ENCODE results near the gene CTR9. TPM values are rescaled to one million over a fixed set of nuclear protein-coding genes. Genes with fewer than 3 reads are reported as not detected.

CTR9 gene

DNA sequence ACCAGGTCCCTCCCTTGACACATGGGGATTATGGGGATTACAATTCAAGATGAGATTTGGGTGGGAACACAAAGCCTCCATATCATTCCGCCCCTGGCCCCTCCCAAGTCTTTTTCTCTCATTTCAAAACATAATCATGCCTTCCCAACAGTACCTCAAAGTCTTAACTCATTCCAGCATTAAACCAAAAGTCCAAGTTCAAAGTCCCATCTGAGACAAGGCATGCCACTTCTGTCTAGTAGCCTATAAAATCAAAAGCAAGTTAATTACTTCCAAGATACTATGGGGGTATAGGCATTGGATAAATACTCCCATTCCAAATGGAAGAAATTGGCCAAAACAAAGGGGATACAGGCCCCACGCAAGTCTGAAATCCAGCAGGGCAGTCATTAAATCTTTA, 77.4 kb downstream of the CTR9 start:
- no peak overlapping the region for H2AK5ac ChIP-seq (ENCODE audit: low read length, severe bottlenecking)
- H3K27ac ChIP-seq (ENCODE audit: low read length, poor library complexity, severe bottlenecking), result no peak overlapping the region
- no peak overlapping the region for H3K4ac ChIP-seq (ENCODE audit: low read depth in 1 of 2, low read length in 2 of 2)
- H2AFZ ChIP-seq (ENCODE audit: low read depth, low read length), result no peak overlapping the region
- H4K91ac ChIP-seq (ENCODE audit: low read length), result no peak overlapping the region
- no peak overlapping the region for H2BK12ac ChIP-seq (ENCODE audit: low read length in 2 of 2)
- no peak for DNase-seq
- no peak overlapping the region for H3K4me3 ChIP-seq (ENCODE audit: insufficient read depth in 1 of 2, low read depth in 1 of 2, low read length in 2 of 2)
- 75% methylated on average over 2 of the region's 2 CpGs for WGBS
- no peak overlapping the region for H2BK120ac ChIP-seq (ENCODE audit: low read depth, low read length)
- no peak overlapping the region for H3K23ac ChIP-seq (ENCODE audit: low read length in 2 of 2)
- H3K14ac ChIP-seq (ENCODE audit: low read length in 2 of 2), result no peak overlapping the region
- H3K9ac ChIP-seq (ENCODE audit: low read length), result no peak overlapping the region
- H3K36me3 ChIP-seq (ENCODE audit: control insufficient read depth in 1 of 2, insufficient read depth in 2 of 2, low read depth in 1 of 2, low read length in 2 of 2), result no peaks in the 10 kb centered on the region
- no peaks in the 10 kb centered on the region for H3K79me1 ChIP-seq (replicated peaks; ENCODE audit: low read length, poor library complexity, severe bottlenecking)
- no peaks in the 10 kb centered on the region for H3K9me3 ChIP-seq (ENCODE audit: control insufficient read depth, low read length)
- no peaks in the 10 kb centered on the region for H3K4me1 ChIP-seq (ENCODE audit: control insufficient read depth, insufficient read depth, low read depth, low read length)
- no peak overlapping the region for H4K8ac ChIP-seq (ENCODE audit: low read length)
- no peak overlapping the region for H2BK5ac ChIP-seq (ENCODE audit: low read depth, low read length, poor library complexity, severe bottlenecking)
- no peak overlapping the region for H2BK15ac ChIP-seq (ENCODE audit: low read depth, poor library complexity, severe bottlenecking)
- no peaks in the 10 kb centered on the region for H3K27me3 ChIP-seq (ENCODE audit: control insufficient read depth in 1 of 2, insufficient read depth in 1 of 2, low read length in 2 of 2)
- no peak overlapping the region for H3K18ac ChIP-seq (ENCODE audit: low read depth in 1 of 2, low read length in 2 of 2)
- H3K4me2 ChIP-seq (ENCODE audit: low read length, poor library complexity, severe bottlenecking), result no peak overlapping the region

DNA sequence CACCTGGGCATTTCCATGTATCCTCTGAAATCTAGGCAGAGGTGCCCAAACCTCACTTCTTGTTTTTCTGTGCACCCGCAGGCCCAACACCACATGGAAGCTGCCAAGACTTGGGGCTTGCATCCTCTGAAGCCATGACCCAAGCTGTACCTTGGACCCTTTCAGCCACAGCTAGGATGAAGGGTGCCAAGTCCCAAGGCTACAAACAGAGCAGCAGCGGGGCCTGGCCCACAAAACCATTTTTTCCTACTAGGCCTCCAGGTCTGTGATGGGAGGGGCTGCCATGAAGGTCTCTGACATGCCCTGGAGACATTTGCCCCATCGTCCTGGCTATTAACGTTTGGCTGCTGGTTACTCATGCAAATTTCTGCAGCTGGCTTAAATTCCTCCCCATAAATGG, 78.1 kb downstream of the CTR9 start:
- Histone ChIP-seq H3K9ac (ENCODE audit: low read length) (no peak overlapping the region), H3K23ac (ENCODE audit: low read length in 2 of 2) (no peak overlapping the region), H2AFZ (ENCODE audit: low read depth, low read length) (no peak overlapping the region), H3K4ac (ENCODE audit: low read depth in 1 of 2, low read length in 2 of 2) (no peak overlapping the region), H2AK5ac (ENCODE audit: low read length, severe bottlenecking) (no peak overlapping the region), H2BK12ac (ENCODE audit: low read length in 2 of 2) (no peak overlapping the region), H3K9me3 (ENCODE audit: control insufficient read depth, low read length) (no peaks in the 10 kb centered on the region), H3K4me3 (ENCODE audit: insufficient read depth in 1 of 2, low read depth in 1 of 2, low read length in 2 of 2) (no peak overlapping the region), H3K4me2 (ENCODE audit: low read length, poor library complexity, severe bottlenecking) (no peak overlapping the region), H2BK120ac (ENCODE audit: low read depth, low read length) (no peak overlapping the region), H4K8ac (ENCODE audit: low read length) (no peak overlapping the region), H2BK5ac (ENCODE audit: low read depth, low read length, poor library complexity, severe bottlenecking) (no peak overlapping the region), H2BK15ac (ENCODE audit: low read depth, poor library complexity, severe bottlenecking) (no peak overlapping the region), H3K27me3 (ENCODE audit: control insufficient read depth in 1 of 2, insufficient read depth in 1 of 2, low read length in 2 of 2) (no peaks in the 10 kb centered on the region), H3K18ac (ENCODE audit: low read depth in 1 of 2, low read length in 2 of 2) (no peak overlapping the region), H3K36me3 (ENCODE audit: control insufficient read depth in 1 of 2, insufficient read depth in 2 of 2, low read depth in 1 of 2, low read length in 2 of 2) (no peaks in the 10 kb centered on the region), H3K4me1 (ENCODE audit: control insufficient read depth, insufficient read depth, low read depth, low read length) (no peaks in the 10 kb centered on the region), H3K14ac (ENCODE audit: low read length in 2 of 2) (no peak overlapping the region), H3K79me1 (replicated peaks; ENCODE audit: low read length, poor library complexity, severe bottlenecking) (no peaks in the 10 kb centered on the region), H3K27ac (ENCODE audit: low read length, poor library complexity, severe bottlenecking) (no peak overlapping the region), H4K91ac (ENCODE audit: low read length) (no peak overlapping the region)
- no peak for DNase-seq
- 88% methylated on average over 4 of the region's 4 CpGs for WGBS

Small RNA genes lying within 50 kb of the gene (small RNA-seq; reads per million reads assigned to genes)
- gene RF00019 (ENCODE audit: low read depth) (not detected), gene SNORD97 (ENCODE audit: low read depth) (not detected)

Measured in mesenchymal stem cell (in vitro differentiated cells and primary cell).